Brain pericyte (primary cell): ENCODE measurements around the gene FOXD1.
"Not testable (repeated sequence)": the region's sequence is repeated elsewhere in the genome, so short reads cannot be mapped to it uniquely, and the experiment has no call there.

Source experiments
- DNase-seq: peaks from one replicate; pipeline ENCODE4 v3.0.0-alpha.2; 2012; ENCODE audit warnings: low read depth, low spot score

The FOXD1 gene

GRCh38 chr5:73448463-73449136 lies at the start of gene FOXD1:
Gene FOXD1, minus strand, starts transcription at chr5:73448777. Its CDS starts 415 bp downstream, at chr5:73448362.
- peak; percentile 94 for DNase-seq

GRCh38 chr5:73497497-73498056 lies 49.0 kb upstream of the FOXD1 start:
- DNase-seq: no peak

GRCh38 chr5:73496984-73497457 lies 48.4 kb upstream of the FOXD1 start:
- no peak for DNase-seq

- no peak for DNase-seq
These were observed 47.3 kb upstream of the FOXD1 start for GRCh38 chr5:73495772-73496335.

- DNase-seq: no peak
These were observed 46.1 kb upstream of the FOXD1 start for GRCh38 chr5:73494721-73495120.

GRCh38 chr5:73493421-73493820 lies 44.8 kb upstream of the FOXD1 start:
- no peak for DNase-seq

- no peak for DNase-seq
These were observed 42.6 kb upstream of the FOXD1 start for GRCh38 chr5:73491155-73491554.

GRCh38 chr5:73490088-73490487 lies 41.5 kb upstream of the FOXD1 start:
- DNase-seq: no peak

GRCh38 chr5:73488806-73489205 lies 40.2 kb upstream of the FOXD1 start:
- no peak for DNase-seq

GRCh38 chr5:73487815-73488214 lies 39.2 kb upstream of the FOXD1 start:
- no peak for DNase-seq

GRCh38 chr5:73487257-73487656 lies 38.7 kb upstream of the FOXD1 start:
- DNase-seq: not testable (repeated sequence)

GRCh38 chr5:73486119-73486899 lies 37.7 kb upstream of the FOXD1 start:
- DNase-seq: no peak

GRCh38 chr5:73485715-73486114 lies 37.1 kb upstream of the FOXD1 start:
- DNase-seq: no peak

- DNase-seq: no peak
These were observed 35.9 kb upstream of the FOXD1 start for GRCh38 chr5:73484511-73484910.

GRCh38 chr5:73483676-73484075 lies 35.1 kb upstream of the FOXD1 start:
- no peak for DNase-seq

- DNase-seq: no peak
These were observed 34.0 kb upstream of the FOXD1 start for GRCh38 chr5:73482383-73483136.

GRCh38 chr5:73480500-73480899 lies 31.9 kb upstream of the FOXD1 start:
- DNase-seq: no peak

- no peak for DNase-seq
These were observed 23.5 kb upstream of the FOXD1 start for GRCh38 chr5:73472116-73472515.

GRCh38 chr5:73471654-73472053 lies 23.1 kb upstream of the FOXD1 start:
- no peak for DNase-seq

- no peak for DNase-seq
These were observed 21.3 kb upstream of the FOXD1 start for GRCh38 chr5:73469878-73470277.

GRCh38 chr5:73468638-73469037 lies 20.1 kb upstream of the FOXD1 start:
- DNase-seq: not testable (repeated sequence)
